ENCODE data around the gene FGFRL1. TPM values are rescaled to one million over a fixed set of nuclear protein-coding genes. Genes with fewer than 3 reads are reported as not detected.
A peak's percentile ranks its signal among the peaks of the same experiment; 100 is the strongest.

The FGFRL1 gene
- total and polyA plus RNA-seq, 2 of the 13 experiments (the other 11 are each of a cell fraction or from before 2014, with no cell fraction given), result 19.1 to 30.6 TPM

DNA sequence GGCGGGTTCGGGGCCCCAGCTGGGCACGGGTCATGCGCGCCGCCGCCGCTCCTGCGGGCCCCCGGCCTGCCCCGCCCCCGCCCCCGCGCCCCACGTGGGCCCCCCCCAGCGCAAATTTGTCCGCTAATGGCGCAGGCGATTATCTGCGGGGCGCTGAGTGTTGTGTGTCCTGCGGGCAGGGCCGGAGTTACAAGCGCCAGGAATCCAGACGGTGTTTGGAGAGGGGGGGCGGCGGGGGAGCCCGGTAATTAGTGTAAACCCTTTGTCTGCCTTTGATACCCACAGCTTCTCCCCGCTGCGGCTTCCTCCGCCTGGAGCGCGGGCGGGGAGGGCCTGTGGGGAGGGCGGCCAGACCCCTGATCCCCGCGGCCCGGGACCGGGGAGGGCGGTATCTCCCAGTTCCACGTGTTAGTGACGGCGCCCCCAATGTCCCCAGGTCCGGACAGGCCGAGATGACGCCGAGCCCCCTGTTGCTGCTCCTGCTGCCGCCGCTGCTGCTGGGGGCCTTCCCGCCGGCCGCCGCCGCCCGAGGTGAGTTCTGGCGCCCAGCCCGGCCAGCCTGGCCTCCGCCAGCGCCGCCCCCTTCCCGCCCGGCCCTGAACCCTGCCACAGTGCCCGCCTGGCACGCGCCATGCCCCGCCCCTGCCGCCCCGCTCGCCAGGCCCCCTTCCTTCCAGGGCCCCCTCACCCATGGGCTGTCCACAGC lies 761 bp downstream of the FGFRL1 start (continued):
- TF ChIP-seq, protein P1, sequence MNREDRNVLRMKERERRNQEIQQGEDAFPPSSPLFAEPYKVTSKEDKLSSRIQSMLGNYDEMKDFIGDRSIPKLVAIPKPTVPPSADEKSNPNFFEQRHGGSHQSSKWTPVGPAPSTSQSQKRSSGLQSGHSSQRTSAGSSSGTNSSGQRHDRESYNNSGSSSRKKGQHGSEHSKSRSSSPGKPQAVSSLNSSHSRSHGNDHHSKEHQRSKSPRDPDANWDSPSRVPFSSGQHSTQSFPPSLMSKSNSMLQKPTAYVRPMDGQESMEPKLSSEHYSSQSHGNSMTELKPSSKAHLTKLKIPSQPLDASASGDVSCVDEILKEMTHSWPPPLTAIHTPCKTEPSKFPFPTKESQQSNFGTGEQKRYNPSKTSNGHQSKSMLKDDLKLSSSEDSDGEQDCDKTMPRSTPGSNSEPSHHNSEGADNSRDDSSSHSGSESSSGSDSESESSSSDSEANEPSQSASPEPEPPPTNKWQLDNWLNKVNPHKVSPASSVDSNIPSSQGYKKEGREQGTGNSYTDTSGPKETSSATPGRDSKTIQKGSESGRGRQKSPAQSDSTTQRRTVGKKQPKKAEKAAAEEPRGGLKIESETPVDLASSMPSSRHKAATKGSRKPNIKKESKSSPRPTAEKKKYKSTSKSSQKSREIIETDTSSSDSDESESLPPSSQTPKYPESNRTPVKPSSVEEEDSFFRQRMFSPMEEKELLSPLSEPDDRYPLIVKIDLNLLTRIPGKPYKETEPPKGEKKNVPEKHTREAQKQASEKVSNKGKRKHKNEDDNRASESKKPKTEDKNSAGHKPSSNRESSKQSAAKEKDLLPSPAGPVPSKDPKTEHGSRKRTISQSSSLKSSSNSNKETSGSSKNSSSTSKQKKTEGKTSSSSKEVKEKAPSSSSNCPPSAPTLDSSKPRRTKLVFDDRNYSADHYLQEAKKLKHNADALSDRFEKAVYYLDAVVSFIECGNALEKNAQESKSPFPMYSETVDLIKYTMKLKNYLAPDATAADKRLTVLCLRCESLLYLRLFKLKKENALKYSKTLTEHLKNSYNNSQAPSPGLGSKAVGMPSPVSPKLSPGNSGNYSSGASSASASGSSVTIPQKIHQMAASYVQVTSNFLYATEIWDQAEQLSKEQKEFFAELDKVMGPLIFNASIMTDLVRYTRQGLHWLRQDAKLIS (CRISPR knock-in tag; IDR thresholded peaks at IDR 0.05), result no peak
- TF ChIP-seq PHF21A (CRISPR knock-in tag; IDR thresholded peaks at IDR 0.05) (no peak), ZFP91 (CRISPR knock-in tag; IDR thresholded peaks at IDR 0.05; ENCODE audit: borderline replicate concordance) (no peak), ZNF746 (CRISPR knock-in tag; IDR thresholded peaks at IDR 0.05) (peak; percentile 36; the same call in 1 of the 2 replicates), HOXA7 (CRISPR knock-in tag; IDR thresholded peaks at IDR 0.05) (no peak), MXD1 (CRISPR knock-in tag; IDR thresholded peaks at IDR 0.05) (peak; percentile 22; the same call in 1 of the 2 replicates), MYPOP (CRISPR knock-in tag; IDR thresholded peaks at IDR 0.05) (0 out of 2 replicates have a peak, but pooled peaks have one; percentile 36), CBX2 (IDR thresholded peaks at IDR 0.05; ENCODE audit: low read depth, low read length) (no peak), CBX2 (CRISPR knock-in tag; IDR thresholded peaks at IDR 0.05; ENCODE audit: low read depth) (no peak), SALL2 (CRISPR knock-in tag; IDR thresholded peaks at IDR 0.05) (no peak)
- TF ChIP-seq, protein P2, sequence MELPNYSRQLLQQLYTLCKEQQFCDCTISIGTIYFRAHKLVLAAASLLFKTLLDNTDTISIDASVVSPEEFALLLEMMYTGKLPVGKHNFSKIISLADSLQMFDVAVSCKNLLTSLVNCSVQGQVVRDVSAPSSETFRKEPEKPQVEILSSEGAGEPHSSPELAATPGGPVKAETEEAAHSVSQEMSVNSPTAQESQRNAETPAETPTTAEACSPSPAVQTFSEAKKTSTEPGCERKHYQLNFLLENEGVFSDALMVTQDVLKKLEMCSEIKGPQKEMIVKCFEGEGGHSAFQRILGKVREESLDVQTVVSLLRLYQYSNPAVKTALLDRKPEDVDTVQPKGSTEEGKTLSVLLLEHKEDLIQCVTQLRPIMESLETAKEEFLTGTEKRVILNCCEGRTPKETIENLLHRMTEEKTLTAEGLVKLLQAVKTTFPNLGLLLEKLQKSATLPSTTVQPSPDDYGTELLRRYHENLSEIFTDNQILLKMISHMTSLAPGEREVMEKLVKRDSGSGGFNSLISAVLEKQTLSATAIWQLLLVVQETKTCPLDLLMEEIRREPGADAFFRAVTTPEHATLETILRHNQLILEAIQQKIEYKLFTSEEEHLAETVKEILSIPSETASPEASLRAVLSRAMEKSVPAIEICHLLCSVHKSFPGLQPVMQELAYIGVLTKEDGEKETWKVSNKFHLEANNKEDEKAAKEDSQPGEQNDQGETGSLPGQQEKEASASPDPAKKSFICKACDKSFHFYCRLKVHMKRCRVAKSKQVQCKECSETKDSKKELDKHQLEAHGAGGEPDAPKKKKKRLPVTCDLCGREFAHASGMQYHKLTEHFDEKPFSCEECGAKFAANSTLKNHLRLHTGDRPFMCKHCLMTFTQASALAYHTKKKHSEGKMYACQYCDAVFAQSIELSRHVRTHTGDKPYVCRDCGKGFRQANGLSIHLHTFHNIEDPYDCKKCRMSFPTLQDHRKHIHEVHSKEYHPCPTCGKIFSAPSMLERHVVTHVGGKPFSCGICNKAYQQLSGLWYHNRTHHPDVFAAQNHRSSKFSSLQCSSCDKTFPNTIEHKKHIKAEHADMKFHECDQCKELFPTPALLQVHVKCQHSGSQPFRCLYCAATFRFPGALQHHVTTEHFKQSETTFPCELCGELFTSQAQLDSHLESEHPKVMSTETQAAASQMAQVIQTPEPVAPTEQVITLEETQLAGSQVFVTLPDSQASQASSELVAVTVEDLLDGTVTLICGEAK (IDR thresholded peaks at IDR 0.05), result no peak
- TF ChIP-seq, protein P2 (CRISPR knock-in tag; IDR thresholded peaks at IDR 0.05), result no peak

All from HepG2 (cell line).